MM.1S (cell line): ENCODE results near the gene ARHGAP31.

Experiments
- EZH2phosphoT487 ChIP-seq: fragments of 300-600 bp; sonication (generic); IDR thresholded peaks from 2 replicates; pipeline ENCODE4 v1.6.1; 2018; ENCODE audit warnings: antibody characterized with exemption, low read length
- TF ChIP-seq, protein P1 (sequence below): fragments of 300-600 bp; sonication (generic); IDR thresholded peaks from 2 replicates; pipeline ENCODE4 v1.5.1; 2016; ENCODE audit warnings: antibody characterized with exemption, low read length, mixed read lengths

DNA sequence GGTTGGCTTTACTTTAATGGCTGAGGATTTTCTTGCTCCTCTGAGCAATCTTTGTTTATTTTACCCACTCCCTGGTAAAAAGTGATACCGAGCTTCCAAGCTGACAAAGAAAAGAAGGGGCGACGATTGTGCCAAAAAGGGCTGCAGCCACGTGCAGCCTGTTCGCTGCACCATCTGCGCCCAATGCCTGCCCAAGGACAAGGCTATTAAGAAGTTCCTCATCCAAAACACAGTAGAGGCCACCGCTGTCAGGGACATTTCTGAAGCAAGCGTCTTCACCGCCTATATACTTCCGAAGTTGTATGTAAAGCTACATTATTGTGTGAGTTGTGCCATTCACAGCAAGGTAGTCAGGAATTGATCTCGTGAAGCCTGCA lies 4.4 kb downstream of the ARHGAP31 start:
- TF ChIP-seq, protein P1, sequence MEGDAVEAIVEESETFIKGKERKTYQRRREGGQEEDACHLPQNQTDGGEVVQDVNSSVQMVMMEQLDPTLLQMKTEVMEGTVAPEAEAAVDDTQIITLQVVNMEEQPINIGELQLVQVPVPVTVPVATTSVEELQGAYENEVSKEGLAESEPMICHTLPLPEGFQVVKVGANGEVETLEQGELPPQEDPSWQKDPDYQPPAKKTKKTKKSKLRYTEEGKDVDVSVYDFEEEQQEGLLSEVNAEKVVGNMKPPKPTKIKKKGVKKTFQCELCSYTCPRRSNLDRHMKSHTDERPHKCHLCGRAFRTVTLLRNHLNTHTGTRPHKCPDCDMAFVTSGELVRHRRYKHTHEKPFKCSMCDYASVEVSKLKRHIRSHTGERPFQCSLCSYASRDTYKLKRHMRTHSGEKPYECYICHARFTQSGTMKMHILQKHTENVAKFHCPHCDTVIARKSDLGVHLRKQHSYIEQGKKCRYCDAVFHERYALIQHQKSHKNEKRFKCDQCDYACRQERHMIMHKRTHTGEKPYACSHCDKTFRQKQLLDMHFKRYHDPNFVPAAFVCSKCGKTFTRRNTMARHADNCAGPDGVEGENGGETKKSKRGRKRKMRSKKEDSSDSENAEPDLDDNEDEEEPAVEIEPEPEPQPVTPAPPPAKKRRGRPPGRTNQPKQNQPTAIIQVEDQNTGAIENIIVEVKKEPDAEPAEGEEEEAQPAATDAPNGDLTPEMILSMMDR: no peak
- no peak for TF ChIP-seq EZH2phosphoT487
